HG02970 (cell line): ENCODE data around the gene MIR17HG.
"Not testable (repeated sequence)": the region's sequence is repeated elsewhere in the genome, so short reads cannot be mapped to it uniquely, and the experiment has no call there.

Experiments
- ATAC-seq: cut with Tn5 transposase; IDR thresholded peaks from one replicate; pipeline ENCODE4 v1.9.1; 2021; ENCODE audit warnings: mild to moderate bottlenecking, moderate library complexity, moderate number of reproducible peaks; ENCODE audit not compliant: unreplicated experiment, low FRiP score

Gene MIR17HG

DNA sequence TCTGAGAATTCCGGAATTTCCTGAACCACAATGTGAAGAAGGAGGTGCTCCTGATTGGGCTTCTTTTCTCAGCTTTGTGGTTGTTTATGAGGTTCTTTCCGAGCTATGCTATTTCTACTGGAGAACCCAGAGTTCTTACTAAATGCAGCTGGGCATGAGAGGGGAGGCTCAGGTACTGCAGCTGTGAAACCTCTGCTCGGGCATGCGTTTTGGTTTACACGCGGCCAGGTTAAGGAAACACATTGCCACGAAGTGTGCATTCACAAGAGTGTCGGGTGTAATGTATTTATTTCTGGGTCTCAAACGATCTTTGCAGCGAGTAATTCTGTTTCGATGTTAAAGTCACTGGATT lies 661 bp upstream of the MIR17HG start:
- peak; percentile 14 for ATAC-seq

GRCh38 chr13:91347996-91348905 lies 764 bp downstream of the MIR17HG start:
- peak; percentile 32 for ATAC-seq

- peak; percentile 48 for ATAC-seq
Measured at GRCh38 chr13:91348906-91349435, 1.5 kb downstream of the MIR17HG start.

GRCh38 chr13:91349992-91350911 lies 2.8 kb downstream of the MIR17HG start:
- no peak for ATAC-seq

- ATAC-seq: no peak
Measured at GRCh38 chr13:91351123-91351522, 3.6 kb downstream of the MIR17HG start.

DNA sequence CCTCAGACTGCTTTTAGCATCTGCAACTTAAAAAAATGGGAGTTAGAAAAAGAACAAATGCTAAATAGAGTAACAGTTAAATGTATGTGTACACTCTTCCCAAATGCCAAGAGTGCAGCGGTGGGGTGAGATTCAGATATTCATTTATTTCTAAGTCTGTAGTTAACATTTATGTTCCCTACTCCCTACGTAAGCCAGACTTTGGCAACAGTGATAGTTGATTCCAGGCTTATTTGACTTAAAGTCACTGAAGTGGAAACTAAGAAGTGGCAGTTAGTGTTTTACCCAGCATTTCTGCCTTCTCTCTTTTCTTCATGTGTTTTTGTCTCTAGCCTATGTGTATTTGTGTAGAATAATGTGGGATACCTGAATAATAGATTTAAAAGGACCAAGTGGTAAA lies 4.5 kb downstream of the MIR17HG start:
- no peak for ATAC-seq

GRCh38 chr13:91352891-91353290 lies 5.4 kb downstream of the MIR17HG start:
- ATAC-seq: not testable (repeated sequence)

DNA sequence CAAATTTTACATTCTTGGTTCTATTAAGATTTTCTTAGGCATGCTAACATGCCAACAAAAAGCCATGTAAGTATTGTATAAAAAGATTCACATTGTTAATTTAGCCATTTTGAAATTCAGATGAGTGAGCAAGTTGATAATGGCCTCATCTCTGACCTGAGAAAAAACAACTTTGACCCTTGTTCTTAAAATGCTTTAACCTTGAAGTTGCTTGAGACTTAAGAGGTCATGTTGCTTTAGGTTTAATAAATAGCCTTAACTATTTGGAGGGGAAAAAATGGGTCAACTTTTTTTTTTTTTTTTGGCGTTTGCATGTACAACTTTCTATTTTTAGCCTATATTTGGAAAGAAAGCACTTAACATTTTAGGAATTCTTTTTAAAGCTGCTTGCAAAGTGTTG lies 6.0 kb downstream of the MIR17HG start:
- ATAC-seq: no peak

- no peak for ATAC-seq
Measured at GRCh38 chr13:91355099-91355825, 7.8 kb downstream of the MIR17HG start.

DNA sequence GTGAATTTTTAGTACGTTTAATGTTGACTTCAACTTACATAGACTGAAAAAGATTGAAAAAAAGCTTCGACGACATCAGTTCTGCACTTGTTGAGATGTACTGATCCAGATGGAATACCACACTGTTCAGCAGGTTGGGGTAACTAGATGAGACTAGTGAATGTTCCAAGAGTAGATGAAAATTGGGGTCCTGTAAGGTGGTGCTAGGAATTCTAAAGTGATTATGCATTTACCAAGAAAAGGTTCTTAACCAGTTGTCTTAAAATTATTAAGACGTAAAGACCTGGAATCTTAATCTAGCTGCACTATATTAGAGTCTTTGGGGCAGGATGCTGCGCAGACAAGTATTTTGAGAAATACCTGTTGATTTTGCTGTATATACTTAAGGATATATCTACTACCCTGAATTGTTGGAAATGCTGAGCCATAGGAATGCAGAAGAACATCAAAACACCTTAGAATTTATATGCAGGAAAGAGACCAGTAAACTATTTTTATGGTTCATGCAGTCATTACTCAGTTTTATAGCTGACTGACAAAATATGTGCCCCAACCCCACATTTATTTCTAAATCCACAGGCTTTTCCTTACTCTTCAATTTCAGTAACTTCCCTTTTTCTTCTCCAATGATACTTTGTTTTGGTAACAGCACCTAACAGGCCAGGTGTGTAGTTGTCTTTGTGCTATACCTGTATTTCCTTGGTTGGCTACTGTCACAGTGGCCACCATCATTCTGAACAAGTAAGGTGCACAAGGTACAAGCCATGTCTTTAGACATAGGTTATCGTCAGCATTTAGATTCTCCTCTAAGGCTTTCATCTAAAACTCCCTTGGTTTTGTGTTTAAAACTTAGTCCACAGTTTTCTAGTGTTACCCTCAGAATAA lies 8.6 kb downstream of the MIR17HG start:
- no peak for ATAC-seq

- ATAC-seq: no peak
Measured at GRCh38 chr13:91356919-91357612, 9.6 kb downstream of the MIR17HG start.

- no peak for ATAC-seq
Measured at GRCh38 chr13:91357613-91358386, 10.3 kb downstream of the MIR17HG start.

DNA sequence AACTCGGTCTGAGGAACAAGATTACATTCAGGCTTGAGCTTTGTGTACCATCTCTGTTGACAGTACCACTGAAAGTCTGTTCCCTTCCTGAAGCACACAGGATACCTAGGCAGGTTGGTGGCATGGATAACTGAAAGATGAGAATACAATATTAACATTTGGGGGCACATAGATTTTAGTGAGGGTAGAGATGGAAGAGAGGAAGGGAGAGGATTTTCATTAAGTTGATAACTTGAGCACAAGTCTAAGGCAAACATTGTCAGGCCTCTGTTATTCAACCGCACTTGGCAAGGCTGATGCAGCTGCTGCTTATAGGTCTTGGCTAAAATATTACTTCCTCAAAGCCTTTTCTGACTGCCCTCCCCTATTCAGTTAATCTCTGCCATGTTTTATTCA lies 10.9 kb downstream of the MIR17HG start:
- ATAC-seq: no peak

- no peak for ATAC-seq
Measured at GRCh38 chr13:91359111-91359510, 11.6 kb downstream of the MIR17HG start.

- ATAC-seq: no peak
Measured at GRCh38 chr13:91359631-91360030, 12.1 kb downstream of the MIR17HG start.

DNA sequence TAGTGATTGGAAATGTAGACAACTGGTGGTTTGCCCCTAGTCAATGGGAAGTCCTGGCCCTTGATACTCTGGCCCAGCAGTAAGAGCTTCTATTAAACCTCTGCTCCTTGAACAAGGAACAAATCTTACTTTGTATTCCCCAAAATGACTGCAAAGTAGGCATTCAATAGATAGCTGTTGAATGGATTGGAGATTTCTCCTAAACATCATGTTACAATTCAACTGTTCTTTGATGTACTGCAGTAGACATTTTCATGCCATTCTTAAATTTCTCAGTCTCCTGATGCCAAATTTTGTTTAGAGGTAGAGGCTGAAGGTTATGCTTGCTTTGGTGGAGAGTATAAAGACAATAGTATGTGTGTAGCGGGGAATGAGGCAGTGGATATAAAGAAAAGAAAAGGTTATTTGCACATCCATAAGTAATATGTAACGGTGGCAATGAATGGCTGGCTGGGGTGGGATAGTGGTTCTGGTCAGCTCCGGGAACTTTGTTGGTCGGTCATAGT lies 12.8 kb downstream of the MIR17HG start:
- ATAC-seq: no peak

- ATAC-seq: no peak
Measured at GRCh38 chr13:91361755-91362271, 14.3 kb downstream of the MIR17HG start.

- ATAC-seq: no peak
Measured at GRCh38 chr13:91362908-91363307, 15.4 kb downstream of the MIR17HG start.
